Fibroblast of pulmonary artery (primary cell): Measurements from ENCODE around the gene USP37.

Experiments
- DNase-seq: peaks from one replicate; pipeline ENCODE4 v3.0.0-alpha.2; 2010; ENCODE audit warnings: low read depth
- H3K4me3 ChIP-seq: replicated peaks from 2 replicates; pipeline ENCODE4 v1.5.1; 2011; ENCODE audit warnings: low read depth, mild to moderate bottlenecking, control low read depth, low read length, moderate library complexity
- TF ChIP-seq, protein P1 (sequence below): IDR thresholded peaks from 2 replicates; pipeline ENCODE4 v1.5.1; 2011; ENCODE audit warnings: mild to moderate bottlenecking, control low read depth, low read length, inconsistent platforms; ENCODE audit errors: missing control alignments

USP37 gene

DNA sequence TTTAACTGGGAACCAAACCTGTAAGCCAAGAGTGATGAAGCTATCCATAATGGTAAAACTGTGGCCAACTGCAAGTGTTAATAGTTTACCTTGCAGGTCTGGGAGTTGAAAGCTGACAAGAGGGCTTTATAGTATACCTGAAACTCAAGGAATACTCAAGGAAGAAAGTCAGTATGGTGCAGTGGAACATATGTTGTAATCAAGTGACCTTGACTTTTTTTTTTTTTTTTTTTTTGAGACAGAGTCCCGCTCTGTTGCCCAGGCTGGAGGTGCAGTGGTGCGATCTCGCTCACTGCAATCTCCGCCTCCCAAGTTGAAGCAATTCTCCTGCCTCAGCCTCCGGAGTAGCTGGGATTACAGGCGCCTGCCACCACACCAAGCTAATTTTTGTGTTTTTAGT is 121.6 kb downstream of the USP37 start:
- DNase-seq, result no peak
- H3K4me3 ChIP-seq, result no peak overlapping the region
- TF ChIP-seq, protein P1, sequence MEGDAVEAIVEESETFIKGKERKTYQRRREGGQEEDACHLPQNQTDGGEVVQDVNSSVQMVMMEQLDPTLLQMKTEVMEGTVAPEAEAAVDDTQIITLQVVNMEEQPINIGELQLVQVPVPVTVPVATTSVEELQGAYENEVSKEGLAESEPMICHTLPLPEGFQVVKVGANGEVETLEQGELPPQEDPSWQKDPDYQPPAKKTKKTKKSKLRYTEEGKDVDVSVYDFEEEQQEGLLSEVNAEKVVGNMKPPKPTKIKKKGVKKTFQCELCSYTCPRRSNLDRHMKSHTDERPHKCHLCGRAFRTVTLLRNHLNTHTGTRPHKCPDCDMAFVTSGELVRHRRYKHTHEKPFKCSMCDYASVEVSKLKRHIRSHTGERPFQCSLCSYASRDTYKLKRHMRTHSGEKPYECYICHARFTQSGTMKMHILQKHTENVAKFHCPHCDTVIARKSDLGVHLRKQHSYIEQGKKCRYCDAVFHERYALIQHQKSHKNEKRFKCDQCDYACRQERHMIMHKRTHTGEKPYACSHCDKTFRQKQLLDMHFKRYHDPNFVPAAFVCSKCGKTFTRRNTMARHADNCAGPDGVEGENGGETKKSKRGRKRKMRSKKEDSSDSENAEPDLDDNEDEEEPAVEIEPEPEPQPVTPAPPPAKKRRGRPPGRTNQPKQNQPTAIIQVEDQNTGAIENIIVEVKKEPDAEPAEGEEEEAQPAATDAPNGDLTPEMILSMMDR, result no peak

DNA sequence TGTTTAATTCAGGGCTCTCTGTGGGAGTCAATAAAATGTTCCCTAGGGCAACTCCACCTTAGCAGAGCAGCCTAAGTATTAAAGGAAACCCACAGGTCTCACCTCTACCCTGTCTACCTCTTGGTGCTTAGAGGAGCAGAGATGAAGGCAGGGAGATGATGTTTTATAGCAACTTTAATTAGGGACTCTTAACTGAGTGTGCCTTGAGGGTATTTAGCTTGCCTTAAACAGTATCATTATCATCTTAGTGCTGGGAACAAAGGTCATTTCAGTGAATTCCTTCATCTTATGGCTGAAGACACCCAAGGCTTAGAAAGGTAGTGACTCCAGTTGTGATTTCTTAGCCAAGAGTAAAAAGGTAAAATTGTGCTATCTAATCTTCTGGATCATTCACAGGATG is 122.5 kb downstream of the USP37 start:
- no peak for DNase-seq
- TF ChIP-seq, protein P1, result no peak
- H3K4me3 ChIP-seq, result no peak overlapping the region

DNA sequence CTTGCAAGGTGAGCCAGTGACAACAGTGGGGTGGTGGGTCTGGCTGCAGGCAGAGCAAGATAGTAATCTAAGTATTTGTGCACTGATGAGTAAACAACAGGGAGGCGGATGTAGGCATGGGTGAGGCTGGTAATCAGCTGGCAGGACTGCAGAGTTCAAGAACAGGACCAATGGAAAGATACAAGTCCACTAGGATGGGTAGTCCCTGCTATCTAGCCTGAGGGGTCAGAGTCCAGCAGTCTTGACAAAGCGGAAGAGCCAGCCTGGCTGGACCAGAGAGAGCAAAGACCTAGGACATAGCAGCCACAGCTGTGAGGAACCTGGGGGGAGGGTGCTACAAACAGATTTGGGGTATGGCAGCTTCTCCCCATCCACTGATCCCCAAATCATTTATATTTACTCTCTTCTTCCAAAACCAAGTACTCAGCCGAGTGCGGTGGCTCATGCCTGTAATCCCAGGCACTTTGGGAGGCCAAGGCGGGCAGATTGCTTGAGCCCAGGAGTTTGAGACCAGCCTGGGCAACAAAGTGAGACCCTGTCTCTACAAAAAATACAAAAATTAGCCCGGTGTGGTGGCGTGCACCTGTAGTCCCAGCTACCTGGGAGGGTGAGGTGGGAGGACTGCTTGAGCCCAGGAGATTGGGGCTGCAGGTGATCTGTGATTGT is 123.3 kb downstream of the USP37 start:
- H3K4me3 ChIP-seq, result no peak overlapping the region
- DNase-seq, result no peak
- TF ChIP-seq, protein P1, result no peak

DNA sequence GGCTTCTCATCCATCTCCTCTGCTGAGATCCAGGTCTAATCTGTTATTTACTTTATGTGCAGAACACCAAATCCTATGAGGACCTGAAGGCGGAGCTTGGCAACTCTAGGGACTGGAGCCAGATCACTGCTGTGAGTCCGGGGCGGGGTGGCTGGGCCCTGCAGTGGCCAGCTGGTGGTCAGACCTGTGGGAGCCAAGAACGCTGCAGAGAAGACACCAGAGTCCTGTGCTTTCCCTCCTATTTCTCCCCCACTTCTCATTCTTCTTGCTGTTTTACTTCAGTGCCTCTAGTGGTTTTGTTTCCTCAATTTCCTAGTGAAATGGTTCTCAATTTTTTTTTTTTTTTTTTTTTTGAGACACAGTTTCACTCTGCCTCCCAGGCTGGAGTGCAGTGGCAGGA is 129.6 kb downstream of the USP37 start:
- no peak for DNase-seq
- H3K4me3 ChIP-seq, result no peak overlapping the region
- TF ChIP-seq, protein P1, result no peak

DNA sequence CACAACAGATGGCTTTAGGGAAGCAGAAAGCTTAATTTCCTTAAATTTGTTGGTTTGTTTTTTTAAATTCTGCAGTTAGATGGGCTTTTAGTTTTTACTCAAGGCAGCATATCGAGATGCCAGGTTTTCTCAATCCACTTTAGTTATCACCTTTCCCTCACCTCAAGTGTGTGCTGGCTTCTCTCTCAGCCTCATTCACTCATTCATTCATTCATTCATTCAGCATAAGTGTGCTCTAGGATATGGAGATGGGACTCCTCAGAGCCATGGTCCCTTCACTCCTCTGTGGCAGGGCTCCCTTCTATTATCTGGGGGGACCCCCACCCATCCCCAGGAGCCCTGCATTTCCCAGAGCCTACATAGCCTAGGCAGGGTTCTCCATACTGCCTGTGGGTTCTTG is 130.2 kb downstream of the USP37 start:
- no peak overlapping the region for H3K4me3 ChIP-seq
- DNase-seq, result no peak
- TF ChIP-seq, protein P1, result no peak

DNA sequence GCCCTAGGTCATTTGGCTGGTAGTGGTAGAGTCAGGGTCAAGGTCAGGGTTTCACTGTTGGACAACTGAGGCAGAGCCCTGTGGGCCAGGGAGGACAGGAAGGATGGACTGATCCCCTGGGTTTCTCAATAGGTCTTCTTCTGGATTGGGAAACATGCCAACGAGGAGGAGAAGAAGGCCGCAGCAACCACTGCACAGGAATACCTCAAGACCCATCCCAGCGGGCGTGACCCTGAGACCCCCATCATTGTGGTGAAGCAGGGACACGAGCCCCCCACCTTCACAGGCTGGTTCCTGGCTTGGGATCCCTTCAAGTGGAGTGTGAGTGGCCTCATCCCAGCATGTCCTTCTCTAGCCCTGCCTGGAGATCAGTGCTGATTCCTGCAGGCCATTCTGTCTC is 131.2 kb downstream of the USP37 start:
- no peak for DNase-seq
- H3K4me3 ChIP-seq, result no peak overlapping the region
- TF ChIP-seq, protein P1, result no peak
